Astrocyte (in vitro differentiated cells and primary cell): ENCODE results near the gene IGSF21.

ENCODE experiments used
- CTCF ChIP-seq: IDR thresholded peaks from 2 replicates; pipeline ENCODE4 v1.5.1; 2011; ENCODE audit warnings: low read depth, mild to moderate bottlenecking, inconsistent platforms, low read length, moderate library complexity; ENCODE audit not compliant: insufficient read depth
- EZH2 ChIP-seq: IDR thresholded peaks from 2 replicates; pipeline ENCODE4 v1.6.1; 2012; ENCODE audit warnings: mild to moderate bottlenecking, low read length, inconsistent platforms; ENCODE audit not compliant: insufficient read depth

- TF ChIP-seq CTCF (no peak), EZH2 (no peak)
Measured at GRCh38 chr1:18417316-18418269, 310.0 kb downstream of the IGSF21 start.
